ENCODE data around the gene TMPRSS5.

The TMPRSS5 gene

GRCh38 chr11:113663567-113663966, 42.5 kb downstream of the TMPRSS5 start:
- DNase-seq (ENCODE audit: low read depth): no peak
- H3K4me3 ChIP-seq (ENCODE audit: low read depth, low read length): no peak overlapping the region
- TF ChIP-seq, protein P1, sequence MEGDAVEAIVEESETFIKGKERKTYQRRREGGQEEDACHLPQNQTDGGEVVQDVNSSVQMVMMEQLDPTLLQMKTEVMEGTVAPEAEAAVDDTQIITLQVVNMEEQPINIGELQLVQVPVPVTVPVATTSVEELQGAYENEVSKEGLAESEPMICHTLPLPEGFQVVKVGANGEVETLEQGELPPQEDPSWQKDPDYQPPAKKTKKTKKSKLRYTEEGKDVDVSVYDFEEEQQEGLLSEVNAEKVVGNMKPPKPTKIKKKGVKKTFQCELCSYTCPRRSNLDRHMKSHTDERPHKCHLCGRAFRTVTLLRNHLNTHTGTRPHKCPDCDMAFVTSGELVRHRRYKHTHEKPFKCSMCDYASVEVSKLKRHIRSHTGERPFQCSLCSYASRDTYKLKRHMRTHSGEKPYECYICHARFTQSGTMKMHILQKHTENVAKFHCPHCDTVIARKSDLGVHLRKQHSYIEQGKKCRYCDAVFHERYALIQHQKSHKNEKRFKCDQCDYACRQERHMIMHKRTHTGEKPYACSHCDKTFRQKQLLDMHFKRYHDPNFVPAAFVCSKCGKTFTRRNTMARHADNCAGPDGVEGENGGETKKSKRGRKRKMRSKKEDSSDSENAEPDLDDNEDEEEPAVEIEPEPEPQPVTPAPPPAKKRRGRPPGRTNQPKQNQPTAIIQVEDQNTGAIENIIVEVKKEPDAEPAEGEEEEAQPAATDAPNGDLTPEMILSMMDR (IDR thresholded peaks at IDR 0.05; ENCODE audit: insufficient read depth, low read depth, low read length, missing control alignments): no peak

DNA sequence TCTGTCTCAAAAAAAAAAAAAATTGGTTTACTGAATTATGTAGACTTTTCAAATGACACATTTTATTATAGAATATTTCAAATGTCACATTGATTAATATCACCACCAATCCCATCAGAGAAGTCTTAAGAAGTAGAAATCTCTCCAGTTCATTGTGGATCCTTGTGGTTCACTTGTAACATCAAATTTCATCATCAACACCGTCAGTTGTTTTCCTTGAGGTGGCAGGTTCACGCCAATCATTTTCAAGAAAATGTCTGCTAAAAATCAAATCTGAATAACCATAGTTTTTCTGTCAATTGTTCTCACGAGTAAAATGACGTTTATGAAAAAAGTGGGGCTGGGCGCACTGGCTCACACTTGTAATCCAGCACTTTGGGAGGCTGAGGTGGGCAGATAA, 50.3 kb downstream of the TMPRSS5 start:
- DNase-seq (ENCODE audit: low read depth): no peak
- no peak overlapping the region for H3K4me3 ChIP-seq (ENCODE audit: low read depth, low read length)
- TF ChIP-seq, protein P1 (IDR thresholded peaks at IDR 0.05; ENCODE audit: insufficient read depth, low read depth, low read length, missing control alignments): no peak

- TF ChIP-seq, protein P1 (IDR thresholded peaks at IDR 0.05; ENCODE audit: insufficient read depth, low read depth, low read length, missing control alignments): no peak
- no peak for DNase-seq (ENCODE audit: low read depth)
Measured at GRCh38 chr11:113651023-113651422, 55.1 kb downstream of the TMPRSS5 start.

GRCh38 chr11:113649311-113649710, 56.8 kb downstream of the TMPRSS5 start:
- no peak overlapping the region for H3K4me3 ChIP-seq (ENCODE audit: low read depth, low read length)
- TF ChIP-seq, protein P1 (IDR thresholded peaks at IDR 0.05; ENCODE audit: insufficient read depth, low read depth, low read length, missing control alignments): no peak
- DNase-seq (ENCODE audit: low read depth): no peak

More at GRCh38 chr11:113651023-113651422, 55.1 kb downstream of the TMPRSS5 start:
- no peak overlapping the region for H3K4me3 ChIP-seq (ENCODE audit: low read depth, low read length)

GRCh38 chr11:113647856-113648255, 58.3 kb downstream of the TMPRSS5 start:
- H3K4me3 ChIP-seq (ENCODE audit: low read depth, low read length): no peak overlapping the region
- TF ChIP-seq, protein P1 (IDR thresholded peaks at IDR 0.05; ENCODE audit: insufficient read depth, low read depth, low read length, missing control alignments): no peak
- no peak for DNase-seq (ENCODE audit: low read depth)

GRCh38 chr11:113647108-113647507, 59.0 kb downstream of the TMPRSS5 start:
- TF ChIP-seq, protein P1 (IDR thresholded peaks at IDR 0.05; ENCODE audit: insufficient read depth, low read depth, low read length, missing control alignments): no peak
- no peak overlapping the region for H3K4me3 ChIP-seq (ENCODE audit: low read depth, low read length)
- DNase-seq (ENCODE audit: low read depth): no peak

DNA sequence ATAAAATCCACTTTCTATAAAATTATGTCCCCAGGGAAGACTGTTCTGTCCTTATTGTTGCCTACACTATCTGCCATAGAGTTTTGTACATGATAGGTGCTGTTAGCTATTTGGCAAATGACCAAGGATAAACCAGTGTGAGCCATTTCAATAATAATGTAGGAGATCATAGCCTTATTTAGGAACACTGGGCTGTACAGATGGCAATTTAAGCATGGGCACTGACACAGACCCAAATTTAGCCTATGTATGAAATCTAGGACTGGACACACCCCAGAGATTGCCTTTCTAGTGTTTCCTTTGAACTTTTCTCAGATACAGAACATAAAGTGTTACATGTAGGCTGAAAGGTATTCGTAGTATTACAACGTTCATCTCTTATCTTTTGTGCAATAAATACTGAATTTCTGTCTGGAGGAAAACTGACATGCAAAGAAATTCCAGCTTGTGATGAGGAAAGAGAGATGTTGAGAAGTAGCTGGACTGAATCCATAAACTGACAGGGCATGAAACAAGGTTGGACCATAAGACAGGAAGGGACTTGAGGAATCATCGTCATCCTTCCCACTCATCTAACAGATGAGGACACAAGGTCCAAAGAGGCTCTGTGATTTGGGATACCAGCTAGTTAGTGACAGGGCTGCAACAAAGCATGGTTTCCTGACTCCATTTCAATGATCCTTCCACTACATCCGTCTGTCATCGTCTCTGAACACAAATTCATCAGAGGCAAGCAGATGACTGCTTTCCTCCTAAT, 60.3 kb downstream of the TMPRSS5 start:
- H3K4me3 ChIP-seq (ENCODE audit: low read depth, low read length): no peak overlapping the region
- TF ChIP-seq, protein P1 (IDR thresholded peaks at IDR 0.05; ENCODE audit: insufficient read depth, low read depth, low read length, missing control alignments): no peak
- DNase-seq (ENCODE audit: low read depth): no peak
